ENCODE results near the gene ST3GAL5.
A peak's percentile ranks its signal among the peaks of the same experiment; 100 is the strongest.
"Not testable (repeated sequence)": the region's sequence is repeated elsewhere in the genome, so short reads cannot be mapped to it uniquely, and the experiment has no call there.

Gene ST3GAL5

GRCh38 chr2:85888684-85889626 is at the start of gene ST3GAL5:
ST3GAL5 (minus strand) TSS chr2:85888990; CDS start chr2:85888905, 85 bp downstream.
- peak; percentile 75 for DNase-seq

- no peak for DNase-seq
Observed at GRCh38 chr2:85938456-85938855, 49.7 kb upstream of the ST3GAL5 start.

GRCh38 chr2:85937069-85937439 is 48.3 kb upstream of the ST3GAL5 start:
- no peak for DNase-seq

GRCh38 chr2:85936421-85937068 is 47.8 kb upstream of the ST3GAL5 start:
- no peak for DNase-seq

- DNase-seq: no peak
Observed at GRCh38 chr2:85935746-85936208, 47.0 kb upstream of the ST3GAL5 start.

GRCh38 chr2:85935170-85935745 is 46.5 kb upstream of the ST3GAL5 start:
- no peak for DNase-seq

GRCh38 chr2:85933753-85934594 is 45.2 kb upstream of the ST3GAL5 start:
- DNase-seq: no peak

- DNase-seq: not testable (repeated sequence)
Observed at GRCh38 chr2:85931151-85931550, 42.4 kb upstream of the ST3GAL5 start.

- DNase-seq: no peak
Observed at GRCh38 chr2:85930129-85931124, 41.6 kb upstream of the ST3GAL5 start.

GRCh38 chr2:85929096-85930050 is 40.6 kb upstream of the ST3GAL5 start:
- DNase-seq: no peak

- DNase-seq: no peak
Observed at GRCh38 chr2:85926931-85927661, 38.3 kb upstream of the ST3GAL5 start.

- no peak for DNase-seq
Observed at GRCh38 chr2:85926526-85926925, 37.7 kb upstream of the ST3GAL5 start.

GRCh38 chr2:85925216-85925671 is 36.5 kb upstream of the ST3GAL5 start:
- no peak for DNase-seq

- DNase-seq: no peak
Observed at GRCh38 chr2:85924522-85924921, 35.7 kb upstream of the ST3GAL5 start.

GRCh38 chr2:85922199-85922598 is 33.4 kb upstream of the ST3GAL5 start:
- DNase-seq: no peak

GRCh38 chr2:85921659-85922058 is 32.9 kb upstream of the ST3GAL5 start:
- no peak for DNase-seq

GRCh38 chr2:85920810-85921545 is 32.2 kb upstream of the ST3GAL5 start:
- DNase-seq: no peak
